Memory B cell (primary cell): ENCODE data around the gene LRATD1.

ENCODE experiments used
- ATAC-seq: fragments of 150-1000 bp; cut with Tn5 transposase; 2 replicates; pipeline ENCODE4 v1.10.0; 2021; ENCODE audit warnings: low read depth, mild to moderate bottlenecking, moderate library complexity
- DNase-seq, 2 donors: peaks; one replicate each; pipeline ENCODE4 v3.0.0; 2022; ENCODE audit warnings: low spot score in 2 of 2
- H3K27ac Mint-ChIP-seq: one replicate; pipeline ENCODE4 v1.8.0; 2022; ENCODE audit warnings: mild to moderate bottlenecking, moderate library complexity, mixed read lengths
- H3K27me3 Mint-ChIP-seq: one replicate; pipeline ENCODE4 v1.8.0; 2022; ENCODE audit warnings: mixed read lengths
- H3K36me3 Mint-ChIP-seq: one replicate; pipeline ENCODE4 v1.8.0; 2022; ENCODE audit warnings: mild to moderate bottlenecking, mixed read lengths
- H3K4me1 Mint-ChIP-seq: one replicate; pipeline ENCODE4 v1.8.0; 2022; ENCODE audit warnings: mixed read lengths
- H3K4me3 Mint-ChIP-seq: one replicate; pipeline ENCODE4 v1.8.0; 2022; ENCODE audit warnings: mild to moderate bottlenecking, moderate library complexity, mixed read lengths
- H3K9me3 Mint-ChIP-seq: one replicate; pipeline ENCODE4 v1.8.0; 2022; ENCODE audit warnings: mixed read lengths

LRATD1 gene

GRCh38 chr2:14632133-14632936 lies at the start of gene LRATD1:
LRATD1 (plus strand) TSS chr2:14632717; CDS start chr2:14633980, 1,263 bp downstream.
- Mint-ChIP-seq H3K27ac (no peak within 1 kb of the TSS), H3K4me3 (no peak within 1 kb of the TSS), H3K4me1 (no peaks in the 10 kb centered on the region), H3K9me3 (no peaks in the 10 kb centered on the region), H3K36me3 (no peaks in the 10 kb centered on the region), H3K27me3 (peaks cover 16% of the 10 kb centered on the region)
- DNase-seq (no peak), ATAC-seq (no peak)

GRCh38 chr2:14583059-14583458 lies 49.5 kb upstream of the LRATD1 start:
- no peaks in the 10 kb centered on the region for H3K4me1 Mint-ChIP-seq
- no peak overlapping the region for H3K27ac Mint-ChIP-seq
- H3K9me3 Mint-ChIP-seq: no peaks in the 10 kb centered on the region
- no peak for DNase-seq
- ATAC-seq: no peak
- no peaks in the 10 kb centered on the region for H3K36me3 Mint-ChIP-seq
- H3K4me3 Mint-ChIP-seq: no peak overlapping the region
- no peaks in the 10 kb centered on the region for H3K27me3 Mint-ChIP-seq

- ATAC-seq: no peak
- H3K4me1 Mint-ChIP-seq: no peaks in the 10 kb centered on the region
- no peak overlapping the region for H3K27ac Mint-ChIP-seq
- no peaks in the 10 kb centered on the region for H3K36me3 Mint-ChIP-seq
- H3K27me3 Mint-ChIP-seq: no peaks in the 10 kb centered on the region
- H3K9me3 Mint-ChIP-seq: no peaks in the 10 kb centered on the region
- no peak overlapping the region for H3K4me3 Mint-ChIP-seq
- no peak for DNase-seq
Observed at GRCh38 chr2:14583802-14584201, 48.7 kb upstream of the LRATD1 start.

GRCh38 chr2:14587119-14587518 lies 45.4 kb upstream of the LRATD1 start:
- no peaks in the 10 kb centered on the region for H3K36me3 Mint-ChIP-seq
- H3K4me3 Mint-ChIP-seq: no peak overlapping the region
- DNase-seq: no peak
- no peak for ATAC-seq
- no peak overlapping the region for H3K27ac Mint-ChIP-seq
- no peaks in the 10 kb centered on the region for H3K4me1 Mint-ChIP-seq
- H3K27me3 Mint-ChIP-seq: no peaks in the 10 kb centered on the region
- no peaks in the 10 kb centered on the region for H3K9me3 Mint-ChIP-seq

GRCh38 chr2:14601156-14601770 lies 31.3 kb upstream of the LRATD1 start:
- Mint-ChIP-seq H3K27me3 (no peaks in the 10 kb centered on the region), H3K4me1 (no peaks in the 10 kb centered on the region), H3K27ac (no peak overlapping the region), H3K4me3 (no peak overlapping the region), H3K36me3 (no peaks in the 10 kb centered on the region), H3K9me3 (no peaks in the 10 kb centered on the region)
- ATAC-seq (no peak), DNase-seq (no peak)

- no peaks in the 10 kb centered on the region for H3K4me1 Mint-ChIP-seq
- H3K27ac Mint-ChIP-seq: no peak overlapping the region
- DNase-seq (no peak), ATAC-seq (no peak)
- H3K9me3 Mint-ChIP-seq: no peaks in the 10 kb centered on the region
- no peaks in the 10 kb centered on the region for H3K27me3 Mint-ChIP-seq
- no peak overlapping the region for H3K4me3 Mint-ChIP-seq
- no peaks in the 10 kb centered on the region for H3K36me3 Mint-ChIP-seq
Observed at GRCh38 chr2:14602309-14602708, 30.2 kb upstream of the LRATD1 start.

- Mint-ChIP-seq H3K36me3 (no peaks in the 10 kb centered on the region), H3K27me3 (no peaks in the 10 kb centered on the region), H3K27ac (no peak overlapping the region), H3K4me3 (no peak overlapping the region), H3K4me1 (no peaks in the 10 kb centered on the region), H3K9me3 (no peaks in the 10 kb centered on the region)
- ATAC-seq: no peak
- DNase-seq: no peak
Observed at GRCh38 chr2:14603676-14604075, 28.8 kb upstream of the LRATD1 start.

- no peak overlapping the region for H3K27ac Mint-ChIP-seq
- no peaks in the 10 kb centered on the region for H3K9me3 Mint-ChIP-seq
- no peak overlapping the region for H3K4me3 Mint-ChIP-seq
- no peaks in the 10 kb centered on the region for H3K4me1 Mint-ChIP-seq
- H3K27me3 Mint-ChIP-seq: no peaks in the 10 kb centered on the region
- H3K36me3 Mint-ChIP-seq: no peaks in the 10 kb centered on the region
- no peak for DNase-seq
- no peak for ATAC-seq
Observed at GRCh38 chr2:14608245-14608644, 24.3 kb upstream of the LRATD1 start.

- no peak overlapping the region for H3K27ac Mint-ChIP-seq
- H3K27me3 Mint-ChIP-seq: peaks cover 3% of the 10 kb centered on the region
- no peak overlapping the region for H3K4me3 Mint-ChIP-seq
- H3K9me3 Mint-ChIP-seq: no peaks in the 10 kb centered on the region
- ATAC-seq (no peak), DNase-seq (no peak)
- no peaks in the 10 kb centered on the region for H3K36me3 Mint-ChIP-seq
- H3K4me1 Mint-ChIP-seq: no peaks in the 10 kb centered on the region
Observed at GRCh38 chr2:14614017-14614416, 18.5 kb upstream of the LRATD1 start.

GRCh38 chr2:14615121-14615520 lies 17.4 kb upstream of the LRATD1 start:
- no peak for DNase-seq
- H3K36me3 Mint-ChIP-seq: no peaks in the 10 kb centered on the region
- H3K27ac Mint-ChIP-seq: no peak overlapping the region
- H3K4me3 Mint-ChIP-seq: no peak overlapping the region
- H3K9me3 Mint-ChIP-seq: no peaks in the 10 kb centered on the region
- no peaks in the 10 kb centered on the region for H3K4me1 Mint-ChIP-seq
- ATAC-seq: no peak
- peaks cover 3% of the 10 kb centered on the region for H3K27me3 Mint-ChIP-seq

GRCh38 chr2:14615760-14616159 lies 16.8 kb upstream of the LRATD1 start:
- Mint-ChIP-seq H3K27me3 (peaks cover 3% of the 10 kb centered on the region), H3K36me3 (no peaks in the 10 kb centered on the region), H3K9me3 (no peaks in the 10 kb centered on the region), H3K4me3 (no peak overlapping the region), H3K27ac (no peak overlapping the region), H3K4me1 (no peaks in the 10 kb centered on the region)
- ATAC-seq: no peak
- DNase-seq: no peak

- H3K4me1 Mint-ChIP-seq: no peaks in the 10 kb centered on the region
- ATAC-seq (no peak), DNase-seq (no peak)
- no peak overlapping the region for H3K27ac Mint-ChIP-seq
- no peaks in the 10 kb centered on the region for H3K36me3 Mint-ChIP-seq
- no peaks in the 10 kb centered on the region for H3K9me3 Mint-ChIP-seq
- peaks cover 6% of the 10 kb centered on the region for H3K27me3 Mint-ChIP-seq
- H3K4me3 Mint-ChIP-seq: no peak overlapping the region
Observed at GRCh38 chr2:14616342-14616741, 16.2 kb upstream of the LRATD1 start.

- H3K9me3 Mint-ChIP-seq: no peaks in the 10 kb centered on the region
- no peak overlapping the region for H3K4me3 Mint-ChIP-seq
- H3K27ac Mint-ChIP-seq: no peak overlapping the region
- H3K27me3 Mint-ChIP-seq: peaks cover 6% of the 10 kb centered on the region
- H3K36me3 Mint-ChIP-seq: no peaks in the 10 kb centered on the region
- ATAC-seq (no peak), DNase-seq (no peak)
- no peaks in the 10 kb centered on the region for H3K4me1 Mint-ChIP-seq
Observed at GRCh38 chr2:14616950-14617349, 15.6 kb upstream of the LRATD1 start.

- no peaks in the 10 kb centered on the region for H3K4me1 Mint-ChIP-seq
- H3K9me3 Mint-ChIP-seq: no peaks in the 10 kb centered on the region
- peaks cover 6% of the 10 kb centered on the region for H3K27me3 Mint-ChIP-seq
- H3K36me3 Mint-ChIP-seq: no peaks in the 10 kb centered on the region
- no peak overlapping the region for H3K27ac Mint-ChIP-seq
- DNase-seq (no peak), ATAC-seq (no peak)
- H3K4me3 Mint-ChIP-seq: no peak overlapping the region
Observed at GRCh38 chr2:14619441-14619840, 13.1 kb upstream of the LRATD1 start.

- Mint-ChIP-seq H3K4me3 (no peak overlapping the region), H3K9me3 (no peaks in the 10 kb centered on the region), H3K27ac (no peak overlapping the region), H3K27me3 (peaks cover 6% of the 10 kb centered on the region), H3K36me3 (no peaks in the 10 kb centered on the region), H3K4me1 (no peaks in the 10 kb centered on the region)
- ATAC-seq: no peak
- DNase-seq: no peak
Observed at GRCh38 chr2:14621114-14621513, 11.4 kb upstream of the LRATD1 start.
